IPS DF 6.9 (cell line): Measurements from ENCODE around the gene FMN2.
"Not testable (repeated sequence)": the region's sequence is repeated elsewhere in the genome, so short reads cannot be mapped to it uniquely, and the experiment has no call there.

ENCODE experiments used
- DNase-seq: peaks from one replicate; pipeline ENCODE4 v3.0.0-alpha.2; 2013; ENCODE audit warnings: low read depth, low spot score
- H3K27ac ChIP-seq: one replicate; pipeline ENCODE4 v1.5.1; 2013; ENCODE audit warnings: low read length, control low read depth
- H3K27me3 ChIP-seq: 2 replicates; pipeline ENCODE4 v1.6.1; 2013; ENCODE audit warnings: mild to moderate bottlenecking, low read length; ENCODE audit not compliant: control insufficient read depth, insufficient read depth
- H3K36me3 ChIP-seq: 2 replicates; pipeline ENCODE4 v1.6.1; 2013; ENCODE audit warnings: low read length; ENCODE audit not compliant: control insufficient read depth, insufficient read depth
- H3K4me1 ChIP-seq: 2 replicates; pipeline ENCODE4 v1.6.1; 2013; ENCODE audit warnings: low read length; ENCODE audit not compliant: control insufficient read depth, insufficient read depth
- H3K4me3 ChIP-seq: 2 replicates; pipeline ENCODE4 v1.5.1; 2013; ENCODE audit warnings: mild to moderate bottlenecking, low read length
- H3K9me3 ChIP-seq: 2 replicates; pipeline ENCODE4 v1.6.1; 2013; ENCODE audit warnings: low read length, inconsistent platforms; ENCODE audit not compliant: control insufficient read depth, insufficient read depth
- WGBS: extraction: QIAGEN DNeasy Blood & Tissue Kit; methylation state at CpG from one replicate; pipeline ENCODE4 v1.1.7; 2013; ENCODE audit warnings: mixed read lengths, missing lambda C conversion rate; ENCODE audit not compliant: insufficient read length, insufficient coverage; 5-methylcytosine and 5-hydroxymethylcytosine counted together

FMN2 gene

GRCh38 chr1:240169188-240169587 is 77.5 kb downstream of the FMN2 start:
- Histone ChIP-seq H3K27ac (no peak overlapping the region), H3K4me3 (no peak overlapping the region), H3K9me3 (no peaks in the 10 kb centered on the region), H3K27me3 (no peaks in the 10 kb centered on the region), H3K4me1 (no peaks in the 10 kb centered on the region), H3K36me3 (no peaks in the 10 kb centered on the region)
- DNase-seq = no peak
- no CpG with 5 or more reads among the region's 7 CpGs for WGBS

DNA sequence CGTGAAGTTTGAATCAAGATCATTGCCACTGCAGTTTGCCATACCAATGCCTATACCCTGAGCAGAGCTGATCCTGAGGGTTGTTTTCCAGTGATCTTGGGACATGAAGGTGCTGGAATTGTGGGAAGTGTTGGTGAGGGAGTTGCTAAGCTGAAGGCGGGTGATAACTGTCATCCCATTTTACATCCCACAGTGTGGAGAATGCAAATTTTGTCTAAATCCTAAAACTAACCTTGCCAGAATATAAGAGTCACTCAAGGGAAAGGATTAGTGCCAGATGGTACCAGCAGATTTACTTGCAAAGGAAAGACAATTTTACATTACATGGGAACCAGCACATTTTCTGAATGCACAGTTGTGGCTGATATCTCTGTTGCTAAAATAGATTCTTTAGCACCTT is 78.6 kb downstream of the FMN2 start:
- H3K27me3 ChIP-seq = no peaks in the 10 kb centered on the region
- no peaks in the 10 kb centered on the region for H3K9me3 ChIP-seq
- no peaks in the 10 kb centered on the region for H3K36me3 ChIP-seq
- no peak overlapping the region for H3K27ac ChIP-seq
- no peaks in the 10 kb centered on the region for H3K4me1 ChIP-seq
- WGBS = no CpG with 5 or more reads among the region's 2 CpGs
- DNase-seq = no peak
- H3K4me3 ChIP-seq = no peak overlapping the region

DNA sequence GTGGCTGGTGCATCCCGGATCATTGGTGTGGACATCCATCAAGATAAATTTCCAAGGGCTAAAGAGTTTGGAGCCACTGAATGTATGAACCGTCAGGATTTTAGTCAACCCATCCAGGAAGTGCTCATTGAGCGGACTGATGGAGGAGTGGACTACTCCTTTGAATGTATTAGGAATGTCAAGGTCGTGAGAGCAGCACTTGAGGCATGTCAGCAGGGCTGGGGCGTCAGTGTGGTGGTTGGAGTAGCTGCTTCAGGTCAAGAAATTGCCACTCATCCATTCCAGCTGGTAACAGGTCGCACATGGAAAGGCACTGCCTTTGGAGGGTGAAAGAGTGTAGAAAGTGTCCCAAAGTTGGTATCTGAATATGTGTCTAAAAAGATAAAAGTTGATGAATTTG is 79.1 kb downstream of the FMN2 start:
- no CpG with 5 or more reads among the region's 6 CpGs for WGBS
- Histone ChIP-seq H3K4me3 (no peak overlapping the region), H3K27ac (no peak overlapping the region), H3K36me3 (no peaks in the 10 kb centered on the region), H3K9me3 (no peaks in the 10 kb centered on the region), H3K4me1 (no peaks in the 10 kb centered on the region), H3K27me3 (no peaks in the 10 kb centered on the region)
- DNase-seq = no peak

- Histone ChIP-seq H3K27me3 (no peaks in the 10 kb centered on the region), H3K9me3 (no peaks in the 10 kb centered on the region), H3K4me1 (no peaks in the 10 kb centered on the region), H3K4me3 (no peak overlapping the region), H3K36me3 (no peaks in the 10 kb centered on the region), H3K27ac (no peak overlapping the region)
- DNase-seq = no peak
- no CpG with 5 or more reads among the region's 2 CpGs for WGBS
Measured at GRCh38 chr1:240171907-240172306, 80.2 kb downstream of the FMN2 start.

DNA sequence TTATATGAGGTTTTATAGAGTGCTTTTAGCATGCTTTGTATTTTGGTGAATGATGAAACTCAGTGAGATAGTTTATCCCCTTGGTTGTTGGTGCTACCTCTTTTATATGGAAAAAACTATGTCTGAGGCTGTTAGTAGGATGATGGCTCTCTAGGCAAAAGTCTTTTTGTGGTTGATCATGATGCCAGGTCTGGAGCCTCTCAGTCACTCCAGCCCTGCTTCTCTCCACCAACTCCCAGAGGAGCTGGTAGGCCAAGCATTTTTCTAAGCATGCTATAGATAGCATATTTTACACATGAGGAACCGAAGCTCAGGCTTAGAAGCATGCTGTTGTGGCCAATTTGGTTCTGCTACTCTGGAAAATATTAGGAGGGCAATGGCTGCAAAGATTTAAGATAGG is 82.2 kb downstream of the FMN2 start:
- H3K4me3 ChIP-seq = no peak overlapping the region
- no peak overlapping the region for H3K27ac ChIP-seq
- no peaks in the 10 kb centered on the region for H3K9me3 ChIP-seq
- no peaks in the 10 kb centered on the region for H3K27me3 ChIP-seq
- H3K36me3 ChIP-seq = no peaks in the 10 kb centered on the region
- DNase-seq = no peak
- WGBS = no CpG with 5 or more reads among the region's 1 CpG
- H3K4me1 ChIP-seq = no peaks in the 10 kb centered on the region

GRCh38 chr1:240174734-240175133 is 83.1 kb downstream of the FMN2 start:
- no peak overlapping the region for H3K4me3 ChIP-seq
- H3K27me3 ChIP-seq = no peaks in the 10 kb centered on the region
- H3K9me3 ChIP-seq = no peaks in the 10 kb centered on the region
- H3K4me1 ChIP-seq = no peaks in the 10 kb centered on the region
- no peaks in the 10 kb centered on the region for H3K36me3 ChIP-seq
- WGBS = no CpG with 5 or more reads among the region's 4 CpGs
- no peak for DNase-seq
- H3K27ac ChIP-seq = no peak overlapping the region

DNA sequence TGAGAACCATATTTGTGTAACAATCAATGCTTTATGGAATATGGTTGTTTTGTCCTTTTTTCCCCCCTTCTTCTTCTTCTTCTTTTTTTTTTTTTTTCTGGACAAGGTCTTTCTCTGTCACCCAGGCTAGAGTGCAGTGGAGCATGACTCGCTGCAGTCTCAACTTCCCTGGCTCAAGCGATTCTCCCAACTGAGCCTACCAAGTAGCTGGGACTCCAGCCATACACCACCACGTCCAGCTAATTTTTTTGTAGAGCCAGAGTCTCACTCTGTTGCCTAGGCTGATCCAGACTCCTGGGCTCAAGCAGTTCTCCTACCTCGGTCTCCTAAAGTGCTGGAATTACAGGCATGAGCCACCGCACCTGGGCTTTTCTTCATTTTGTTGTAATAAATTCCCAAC is 86.7 kb downstream of the FMN2 start:
- Histone ChIP-seq H3K4me3 (no peak overlapping the region), H3K27ac (no peak overlapping the region), H3K4me1 (no peaks in the 10 kb centered on the region), H3K9me3 (no peaks in the 10 kb centered on the region), H3K27me3 (no peaks in the 10 kb centered on the region), H3K36me3 (no peaks in the 10 kb centered on the region)
- WGBS = no CpG with 5 or more reads among the region's 5 CpGs
- no peak for DNase-seq

- not testable (repeated sequence) for H3K27me3 ChIP-seq, H3K4me1 ChIP-seq, DNase-seq, H3K9me3 ChIP-seq, H3K4me3 ChIP-seq, H3K36me3 ChIP-seq, H3K27ac ChIP-seq
- WGBS = 100% methylated on average over 1 of the region's 5 CpGs
Measured at GRCh38 chr1:240184682-240185081, 93.0 kb downstream of the FMN2 start.

DNA sequence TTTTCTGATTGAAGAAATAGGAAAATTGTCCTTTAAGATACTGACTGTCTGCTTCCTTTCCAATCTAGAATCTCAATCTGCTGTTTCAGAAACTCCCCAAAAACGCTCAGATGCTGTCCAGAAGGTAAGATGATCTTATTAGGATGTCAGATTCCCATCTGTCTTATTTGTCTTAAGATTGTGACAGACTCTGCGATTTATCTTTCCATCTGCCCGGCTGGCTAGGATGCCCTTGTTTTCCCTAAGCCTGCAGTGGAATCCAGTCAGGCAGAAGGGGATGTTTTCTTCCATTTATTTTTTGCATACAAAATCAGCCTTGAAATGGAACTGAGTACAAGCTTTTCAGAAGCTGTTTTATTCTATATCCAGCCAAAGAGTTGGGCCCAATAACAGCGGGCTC is 96.5 kb downstream of the FMN2 start:
- DNase-seq = no peak
- H3K27ac ChIP-seq = no peak overlapping the region
- no CpG with 5 or more reads among the region's 4 CpGs for WGBS

DNA sequence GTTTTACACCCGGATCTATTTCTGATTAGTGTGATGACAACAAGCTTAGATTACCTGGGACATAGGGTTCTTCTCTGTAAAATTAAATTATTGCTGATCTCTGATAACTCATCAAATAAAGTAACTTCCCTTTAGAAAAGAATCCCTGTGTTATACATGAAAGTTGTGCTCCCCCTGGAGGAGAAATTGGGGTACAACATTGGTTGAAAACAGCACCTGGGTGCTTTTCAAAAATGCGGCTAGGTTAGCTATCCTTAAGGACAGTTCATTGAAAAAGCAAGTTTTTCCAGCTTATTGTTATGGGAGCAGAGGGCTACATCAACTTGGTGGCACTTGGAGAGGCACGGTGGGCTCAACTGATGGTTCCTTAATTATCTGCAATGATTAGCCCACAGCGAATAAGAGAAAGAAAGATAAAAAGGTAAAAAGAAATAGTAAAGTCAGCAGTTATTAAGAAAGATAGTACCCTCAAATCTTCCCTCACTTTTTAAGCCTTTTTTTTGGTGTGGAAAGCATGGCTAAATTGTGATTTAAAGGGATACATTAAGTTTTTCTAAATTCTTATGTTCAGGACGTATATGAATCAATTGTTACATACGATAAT is 97.8 kb downstream of the FMN2 start:
- Histone ChIP-seq H3K27ac (no peak overlapping the region), H3K9me3 (no peaks in the 10 kb centered on the region), H3K36me3 (no peaks in the 10 kb centered on the region), H3K4me3 (no peak overlapping the region), H3K27me3 (no peaks in the 10 kb centered on the region), H3K4me1 (no peaks in the 10 kb centered on the region)
- no CpG with 5 or more reads among the region's 6 CpGs for WGBS
- peak; percentile 37 for DNase-seq

More for the DNA sequence above, 96.5 kb downstream of the FMN2 start:
- Histone ChIP-seq H3K9me3 (no peaks in the 10 kb centered on the region), H3K4me3 (no peak overlapping the region), H3K27me3 (no peaks in the 10 kb centered on the region), H3K36me3 (no peaks in the 10 kb centered on the region), H3K4me1 (no peaks in the 10 kb centered on the region)

DNA sequence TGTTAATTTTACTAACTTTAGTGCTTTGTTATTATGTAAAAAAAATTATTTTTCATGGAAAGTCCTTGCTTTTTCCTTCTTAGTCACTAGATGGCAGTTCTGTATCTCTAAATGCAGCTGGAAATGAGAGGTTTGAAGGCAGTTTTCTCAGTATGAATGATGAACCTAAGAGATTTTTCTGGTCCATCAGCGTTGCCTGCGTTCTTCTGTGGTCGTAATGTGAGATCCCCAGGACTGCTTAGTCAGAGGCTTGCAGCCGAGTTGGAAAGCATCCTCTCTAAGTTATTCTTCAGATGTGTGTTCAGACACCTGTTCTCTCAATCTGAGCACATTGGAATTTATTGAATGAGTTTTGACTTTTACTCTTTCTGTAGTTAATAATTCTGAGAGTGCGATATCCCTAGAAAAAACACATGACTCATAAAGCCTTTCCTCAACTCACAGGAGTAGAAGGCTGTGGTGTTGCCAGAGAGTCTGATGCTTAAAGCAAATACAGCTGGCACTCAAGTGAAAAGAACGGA is 99.3 kb downstream of the FMN2 start:
- no peaks in the 10 kb centered on the region for H3K9me3 ChIP-seq
- no peak overlapping the region for H3K4me3 ChIP-seq
- WGBS = no CpG with 5 or more reads among the region's 6 CpGs
- no peak overlapping the region for H3K27ac ChIP-seq
- no peaks in the 10 kb centered on the region for H3K27me3 ChIP-seq
- no peak for DNase-seq
- no peaks in the 10 kb centered on the region for H3K36me3 ChIP-seq
- H3K4me1 ChIP-seq = no peaks in the 10 kb centered on the region
